ENCODE results near the gene RSPH3.

GRCh38 chr6:159020011-159020410 lies 20.0 kb upstream of the RSPH3 start:
- TF ChIP-seq CTCF (IDR thresholded peaks at IDR 0.05 in 2 of 3, conservative IDR thresholded peaks at IDR 0.05 in 1 of 3; ENCODE audit: borderline replicate concordance in 1 of 3, insufficient read depth in 1 of 3, low read depth in 2 of 3, low read length in 2 of 3) (no peak), SRF (IDR thresholded peaks at IDR 0.05; ENCODE audit: low read depth) (no peak), EZH2phosphoT487 (IDR thresholded peaks at IDR 0.05; ENCODE audit: borderline replicate concordance) (no peak)

Measured in HCT116 (cell line).